Endothelial cell of umbilical vein (primary cell): ENCODE results near the gene TRAPPC8. TPM values are rescaled to one million over a fixed set of nuclear protein-coding genes. Genes with fewer than 3 reads are reported as not detected.
"Not testable (repeated sequence)": the region's sequence is repeated elsewhere in the genome, so short reads cannot be mapped to it uniquely, and the experiment has no call there.

Experiments used
- BruUV-seq: library from RNA; stranded (reverse); fragments of 400-500 nt; replicated peaks from 2 replicates; lab custom pipeline; 2021; lab: Mats Ljungman, UMichigan
- CTCF ChIA-PET: fragments of 300-600, 350-600 bp; sonication (Branson Sonifier 250); formaldehyde crosslinking; loops from one replicate; lab custom pipeline; 2021; ENCODE audit warnings: antibody characterized with exemption, inconsistent platforms; lab: Charles Lee
- POLR2A ChIA-PET: fragments of 300-600, 350-600 bp; sonication (Branson Sonifier 250); formaldehyde crosslinking; loops from one replicate; lab custom pipeline; 2021; ENCODE audit warnings: antibody characterized with exemption, inconsistent platforms; lab: Charles Lee
- DNase-seq: peaks from one replicate; pipeline ENCODE4 v3.0.0-alpha.2; 2011; ENCODE audit warnings: low read depth, low spot score
- FAIRE-seq: peaks from 2 replicates; lab custom pipeline; 2011; peaks lifted over from hg19 to GRCh38; lab: Jason Lieb, UNC
- H2AFZ ChIP-seq: 2 replicates; pipeline ENCODE4 v1.6.0; 2012; ENCODE audit warnings: low read depth, low read length, control low read depth, inconsistent platforms
- H3K27ac ChIP-seq: 2 replicates; pipeline ENCODE4 v1.5.1; 2011; ENCODE audit warnings: low read depth, mild to moderate bottlenecking, control low read depth, low read length, moderate library complexity; ENCODE audit not compliant: insufficient read depth
- H3K27me3 ChIP-seq, 2 experiments: 2 replicates each; pipeline versions ENCODE4 v1.6.0 to v1.6.1; 2011; ENCODE audit warnings: low read length in 2 of 2, mixed read lengths in 1 of 2; ENCODE audit not compliant: control insufficient read depth in 2 of 2, insufficient read depth in 2 of 2
- H3K36me3 ChIP-seq, 2 experiments: 2 replicates in 1 of 2; 3 replicates in 1 of 2; pipeline ENCODE4 v1.5.1; 2011; ENCODE audit warnings: low read length in 2 of 2, mild to moderate bottlenecking in 1 of 2, moderate library complexity in 1 of 2; ENCODE audit not compliant: control insufficient read depth in 2 of 2, insufficient read depth in 2 of 2; ENCODE audit errors: extremely low read depth in 1 of 2
- H3K4me1 ChIP-seq: 3 replicates; pipeline ENCODE4 v1.5.1; 2011; ENCODE audit warnings: mild to moderate bottlenecking, low read length; ENCODE audit not compliant: control insufficient read depth, insufficient read depth; ENCODE audit errors: extremely low read depth
- H3K4me2 ChIP-seq: 2 replicates; pipeline ENCODE4 v1.6.1; 2011; ENCODE audit warnings: low read length, control low read depth, mixed read lengths; ENCODE audit not compliant: insufficient read depth
- H3K4me3 ChIP-seq, 3 experiments: fragments of 200-600 bp in 1 of 3; sonication (generic), shearing (Covaris generic) in 1 of 3; replicated peaks in 1 of 3; 2 replicates each; pipeline ENCODE4 v1.5.1; 2011 to 2016; ENCODE audit warnings: control low read depth in 3 of 3, low read length in 3 of 3, mild to moderate bottlenecking in 2 of 3, inconsistent platforms in 1 of 3, low read depth in 1 of 3, moderate library complexity in 1 of 3; ENCODE audit not compliant: insufficient read depth in 1 of 3
- H3K79me2 ChIP-seq: 2 replicates; pipeline ENCODE4 v1.6.0; 2012; ENCODE audit warnings: low read length, inconsistent platforms; ENCODE audit not compliant: control insufficient read depth, insufficient read depth
- H3K9ac ChIP-seq: replicated peaks from 2 replicates; pipeline ENCODE3; 2011; ENCODE audit warnings: low read length, control low read depth; ENCODE audit not compliant: insufficient read depth; ENCODE audit errors: extremely low read depth
- H3K9me1 ChIP-seq: replicated peaks from 3 replicates; pipeline ENCODE4 v1.6.0; 2011; ENCODE audit warnings: mild to moderate bottlenecking, low read length; ENCODE audit not compliant: control insufficient read depth, insufficient read depth; ENCODE audit errors: extremely low read depth
- H3K9me3 ChIP-seq: replicated peaks from 2 replicates; pipeline ENCODE4 v1.5.1; 2012; ENCODE audit warnings: low read length, inconsistent platforms; ENCODE audit not compliant: control insufficient read depth, insufficient read depth
- H4K20me1 ChIP-seq: replicated peaks from 2 replicates; pipeline ENCODE3; 2011; ENCODE audit warnings: mild to moderate bottlenecking, low read length; ENCODE audit not compliant: control insufficient read depth, insufficient read depth; ENCODE audit errors: extremely low read depth
- EZH2 ChIP-seq: IDR thresholded peaks from 2 replicates; pipeline ENCODE4 v1.6.1; 2012; ENCODE audit warnings: borderline replicate concordance, low read depth, mild to moderate bottlenecking, moderate library complexity, low read length, inconsistent platforms; ENCODE audit not compliant: severe bottlenecking
- FOS ChIP-seq: IDR thresholded peaks from 2 replicates; pipeline ENCODE4 v1.6.1; 2011; ENCODE audit warnings: mild to moderate bottlenecking, low read length, moderate library complexity, borderline replicate concordance; ENCODE audit not compliant: insufficient read depth
- GATA2 ChIP-seq: IDR thresholded peaks from 2 replicates; pipeline ENCODE4 v1.7.0; 2011; ENCODE audit warnings: low read depth, mild to moderate bottlenecking, moderate library complexity, mixed read lengths, low read length; ENCODE audit not compliant: insufficient read length, insufficient read depth
- JUN ChIP-seq: IDR thresholded peaks from 2 replicates; pipeline ENCODE4 v1.6.1; 2011; ENCODE audit warnings: borderline replicate concordance, low read depth; ENCODE audit not compliant: insufficient read length, insufficient read depth
- MYC ChIP-seq: IDR thresholded peaks from one replicate; pipeline ENCODE4 v1.6.1; 2011; ENCODE audit warnings: mild to moderate bottlenecking, low read depth, low read length
- POLR2A ChIP-seq: IDR thresholded peaks from 2 replicates; pipeline ENCODE4 v1.6.1; 2012; ENCODE audit warnings: low read depth, mild to moderate bottlenecking, control low read depth, low read length
- POLR2AphosphoS5 ChIP-seq: IDR thresholded peaks from 2 replicates; pipeline ENCODE4 v1.6.1; 2012; ENCODE audit warnings: low read depth, mild to moderate bottlenecking, control low read depth, low read length, moderate library complexity; ENCODE audit not compliant: insufficient read depth
- dilution Hi-C: fragments of 300-500 bp; cut with MboI; formaldehyde crosslinking; loops from one replicate; pipeline ENCODE4 v1.15.0; 2019; ENCODE audit warnings: low sequenced_read_pairs; ENCODE audit not compliant: extremely low pct_ligation_motif_present
- intact Hi-C: fragments of 100-400 bp; cut with micrococcal nuclease; formaldehyde crosslinking; loops from one replicate; pipeline ENCODE4 v1.10.0; 2022
- polyA plus RNA-seq, 4 experiments: library from polyadenylated mRNA; depleted of rRNA in 3 of 4; stranded (reverse) in 3 of 4; unstranded in 1 of 4; fragments of >200 nt; gene quantifications; 2 replicates each; pipeline versions ENCODE4 v1.2.1 to v1.2.3, GENCODE V29; 2011 to 2012; ENCODE audit warnings: missing spikeins in 1 of 4
- total RNA-seq: library from RNA; stranded (reverse); gene quantifications from 2 replicates; pipeline ENCODE4 v1.2.3, GENCODE V29; 2021
- TF ChIP-seq, protein P1 (sequence below): IDR thresholded peaks from 2 replicates; pipeline ENCODE4 v1.6.1; 2011; ENCODE audit not compliant: insufficient read depth, insufficient read length
- TF ChIP-seq, protein P2 (sequence below), 2 donors: IDR thresholded peaks; 1 replicate in 1 of 2; 2 replicates in 1 of 2; pipeline ENCODE4 v1.5.1; 2011; ENCODE audit warnings: low read length in 2 of 2, mild to moderate bottlenecking in 2 of 2, moderate library complexity in 2 of 2, control low read depth in 1 of 2, inconsistent platforms in 1 of 2, low read depth in 1 of 2; ENCODE audit not compliant: insufficient read depth in 1 of 2; ENCODE audit errors: extremely low read depth in 1 of 2

Gene TRAPPC8
- total and polyA plus RNA-seq, 2 donors (not counting 3 experiments of a cell fraction or from before 2014, with no cell fraction given), result 25.0 to 30.1 TPM

DNA sequence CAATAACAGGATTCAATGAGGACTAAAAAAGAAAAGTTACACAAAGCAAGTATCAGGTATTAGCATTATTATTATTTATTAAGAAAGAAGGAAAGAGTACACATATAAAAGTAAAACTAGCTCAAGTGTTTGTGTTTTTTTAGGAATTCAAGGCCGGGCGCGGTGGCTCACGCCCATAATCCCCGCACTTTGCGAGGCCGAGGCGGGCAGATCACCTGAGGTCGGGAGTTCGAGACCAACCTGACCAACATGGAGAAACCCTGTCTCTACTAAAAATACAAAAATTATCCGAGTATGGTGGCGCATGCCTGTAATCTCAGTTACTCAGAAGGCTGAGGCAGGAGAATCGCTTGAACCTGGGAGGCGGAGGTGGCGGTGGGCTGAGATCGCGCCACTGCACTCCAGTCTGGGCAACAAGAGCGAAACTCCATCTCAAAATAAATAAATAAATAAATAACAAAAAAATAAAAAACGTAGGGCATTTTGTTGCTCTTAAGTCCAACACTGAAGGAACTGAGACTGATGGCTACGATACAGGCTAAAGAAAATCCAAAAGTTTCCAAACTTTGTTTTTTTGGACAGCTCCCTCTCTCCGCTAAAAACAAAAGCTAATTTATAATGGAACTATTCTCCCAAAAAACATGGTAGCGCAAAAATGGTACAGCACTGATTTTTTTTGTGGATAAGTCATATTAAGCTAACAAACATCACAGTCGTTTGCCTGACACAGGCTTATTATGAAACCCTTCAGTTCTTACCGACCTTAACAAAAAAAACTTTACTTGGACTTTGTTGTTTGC lies 1.7 kb downstream of the TRAPPC8 start:
- peaks cover 0 to 2% of the 10 kb centered on the region in 2 experiments for H3K27me3 ChIP-seq
- H3K79me2 ChIP-seq, result peaks cover 57% of the 10 kb centered on the region
- TF ChIP-seq POLR2AphosphoS5 (no peak), EZH2 (no peak), FOS (no peak), GATA2 (no peak), POLR2A (no peak), MYC (no peak), JUN (no peak)
- TF ChIP-seq, protein P1, sequence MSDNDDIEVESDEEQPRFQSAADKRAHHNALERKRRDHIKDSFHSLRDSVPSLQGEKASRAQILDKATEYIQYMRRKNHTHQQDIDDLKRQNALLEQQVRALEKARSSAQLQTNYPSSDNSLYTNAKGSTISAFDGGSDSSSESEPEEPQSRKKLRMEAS, result no peak
- TF ChIP-seq, protein P2, sequence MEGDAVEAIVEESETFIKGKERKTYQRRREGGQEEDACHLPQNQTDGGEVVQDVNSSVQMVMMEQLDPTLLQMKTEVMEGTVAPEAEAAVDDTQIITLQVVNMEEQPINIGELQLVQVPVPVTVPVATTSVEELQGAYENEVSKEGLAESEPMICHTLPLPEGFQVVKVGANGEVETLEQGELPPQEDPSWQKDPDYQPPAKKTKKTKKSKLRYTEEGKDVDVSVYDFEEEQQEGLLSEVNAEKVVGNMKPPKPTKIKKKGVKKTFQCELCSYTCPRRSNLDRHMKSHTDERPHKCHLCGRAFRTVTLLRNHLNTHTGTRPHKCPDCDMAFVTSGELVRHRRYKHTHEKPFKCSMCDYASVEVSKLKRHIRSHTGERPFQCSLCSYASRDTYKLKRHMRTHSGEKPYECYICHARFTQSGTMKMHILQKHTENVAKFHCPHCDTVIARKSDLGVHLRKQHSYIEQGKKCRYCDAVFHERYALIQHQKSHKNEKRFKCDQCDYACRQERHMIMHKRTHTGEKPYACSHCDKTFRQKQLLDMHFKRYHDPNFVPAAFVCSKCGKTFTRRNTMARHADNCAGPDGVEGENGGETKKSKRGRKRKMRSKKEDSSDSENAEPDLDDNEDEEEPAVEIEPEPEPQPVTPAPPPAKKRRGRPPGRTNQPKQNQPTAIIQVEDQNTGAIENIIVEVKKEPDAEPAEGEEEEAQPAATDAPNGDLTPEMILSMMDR (IDR thresholded peaks at IDR 0.05; ENCODE audit: extremely low read depth in 1 of 2, insufficient read depth in 1 of 2, low read depth in 1 of 2, low read length in 2 of 2), result no peak
- ChIA-PET CTCF (interaction anchor here (0.9 to 3.0 kb wide), 4 partner anchors 10 to 217 kb away, joined by 3 to 11 read pairs (median 7); no protein-coding TSS in a partner anchor), POLR2A (interaction anchor here (2.2 kb wide), 1 partner anchor 10 kb away, joined by 7 read pairs; no protein-coding TSS in a partner anchor)
- no peak for FAIRE-seq
- dilution Hi-C loops (no loop called here), intact Hi-C loops (no loop called here)
- no peak for DNase-seq
- H3K9me3 ChIP-seq, result no peaks in the 10 kb centered on the region
- H3K4me2 ChIP-seq, result peak overlapping the region; percentile 78
- BruUV-seq, result no TSS peak
- no peak overlapping the region for H2AFZ ChIP-seq
- H4K20me1 ChIP-seq, result peaks cover 2% of the 10 kb centered on the region
- peak overlapping the region in 2 of 3 experiments; percentile 85 to 86 for H3K4me3 ChIP-seq
- no peak overlapping the region for H3K27ac ChIP-seq
- H3K9me1 ChIP-seq, result no peaks in the 10 kb centered on the region
- H3K4me1 ChIP-seq, result peaks cover 14% of the 10 kb centered on the region
- H3K9ac ChIP-seq, result peak overlapping the region; percentile 85
- no peaks in the 10 kb centered on the region for H3K36me3 ChIP-seq

DNA sequence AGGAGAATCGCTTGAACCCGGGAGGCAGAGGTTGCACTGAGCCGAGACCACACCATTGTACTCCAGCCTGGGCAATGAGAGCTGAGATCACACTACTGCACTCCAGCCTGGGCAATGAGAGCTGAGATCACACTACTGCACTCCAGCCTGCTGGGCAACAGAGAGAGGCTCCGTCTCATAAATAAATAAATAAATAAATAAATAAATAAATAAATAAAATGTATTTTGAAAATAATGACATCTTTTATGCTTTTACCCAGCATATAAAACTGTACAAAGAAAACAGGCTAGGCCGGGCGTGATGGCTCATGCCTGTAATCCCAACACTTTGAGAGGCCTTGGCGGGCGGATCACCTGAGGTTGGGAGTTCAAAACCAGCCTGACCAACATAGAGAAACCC lies 8.2 kb downstream of the TRAPPC8 start:
- POLR2A ChIA-PET, BruUV-seq: not testable (repeated sequence)

More for the DNA sequence above, 8.2 kb downstream of the TRAPPC8 start:
- FAIRE-seq, H3K27ac ChIP-seq, H3K27me3 ChIP-seq, H3K4me3 ChIP-seq, H3K9me3 ChIP-seq, intact Hi-C loops, H2AFZ ChIP-seq, H3K4me2 ChIP-seq, H3K36me3 ChIP-seq, dilution Hi-C loops, H3K9me1 ChIP-seq, CTCF ChIA-PET, H3K9ac ChIP-seq, H4K20me1 ChIP-seq, DNase-seq: not testable (repeated sequence)
- Histone ChIP-seq H3K4me1 (peaks cover 12% of the 10 kb centered on the region), H3K79me2 (peaks cover 55% of the 10 kb centered on the region)
